IMR-90 (cell line): Measurements from ENCODE around the gene PLA2G2D. TPM values are rescaled to one million over a fixed set of nuclear protein-coding genes. Genes with fewer than 3 reads are reported as not detected.

Experiments used
- ATAC-seq: fragments of 200-7000 bp; cut with Tn5 transposase; 2 replicates; pipeline ENCODE4 v1.9.1; 2020; ENCODE audit warnings: low read depth, mild to moderate bottlenecking, moderate library complexity
- BruUV-seq: library from RNA; stranded (reverse); fragments of 400-500 nt; replicated peaks from 2 replicates; lab custom pipeline; 2021; lab: Mats Ljungman, UMichigan
- CTCF ChIA-PET: fragments of 300-600 bp; formaldehyde crosslinking; extraction: SDS; loops from one replicate; lab custom pipeline; 2021; ENCODE audit warnings: antibody characterized with exemption; lab: Yijun Ruan, JAX
- POLR2A ChIA-PET: fragments of 300-600 bp; sonication (Branson Sonifier 250); formaldehyde crosslinking; loops from one replicate; lab custom pipeline; 2022; ENCODE audit warnings: antibody characterized with exemption; ENCODE audit not compliant: unreplicated experiment; lab: Charles Lee
- DNase-seq: peaks from one replicate; pipeline ENCODE4 v3.0.0; 2013
- H2AFZ ChIP-seq: replicated peaks from 2 replicates; pipeline ENCODE3; 2013; ENCODE audit warnings: low read length, mild to moderate bottlenecking; ENCODE audit not compliant: poor library complexity
- H2AK5ac ChIP-seq: 2 replicates; pipeline ENCODE4 v1.6.1; 2013; ENCODE audit warnings: low read depth, low read length, inconsistent platforms
- H2AK9ac ChIP-seq: replicated peaks from 2 replicates; pipeline ENCODE3; 2013; ENCODE audit warnings: mild to moderate bottlenecking, low read depth, low read length, moderate library complexity; ENCODE audit not compliant: poor library complexity
- H2BK120ac ChIP-seq: 2 replicates; pipeline ENCODE4 v1.6.1; 2013; ENCODE audit warnings: low read depth, low read length, inconsistent platforms
- H2BK15ac ChIP-seq: 3 replicates; pipeline ENCODE4 v1.6.1; 2013; ENCODE audit warnings: low read depth, low read length, inconsistent platforms
- H2BK20ac ChIP-seq: 2 replicates; pipeline ENCODE4 v1.6.1; 2013; ENCODE audit warnings: low read depth, mild to moderate bottlenecking, inconsistent platforms, low read length, moderate library complexity
- H2BK5ac ChIP-seq: 2 replicates; pipeline ENCODE4 v1.6.1; 2013; ENCODE audit warnings: mild to moderate bottlenecking, low read depth, low read length, inconsistent platforms; ENCODE audit not compliant: poor library complexity, severe bottlenecking
- H3K14ac ChIP-seq: replicated peaks from 2 replicates; pipeline ENCODE4 v1.6.1; 2013; ENCODE audit warnings: low read depth, low read length, inconsistent platforms
- H3K18ac ChIP-seq: 2 replicates; pipeline ENCODE4 v1.6.1; 2013; ENCODE audit warnings: low read depth, low read length, control low read depth
- H3K23ac ChIP-seq: 2 replicates; pipeline ENCODE4 v1.6.1; 2013; ENCODE audit warnings: low read depth, low read length, inconsistent platforms
- H3K27ac ChIP-seq: 2 replicates; pipeline ENCODE4 v1.5.1; 2013; ENCODE audit warnings: mild to moderate bottlenecking, control low read depth, low read length; ENCODE audit not compliant: insufficient read depth
- H3K27me3 ChIP-seq: 2 replicates; pipeline ENCODE4 v1.6.1; 2013; ENCODE audit warnings: low read length; ENCODE audit not compliant: control insufficient read depth, insufficient read depth
- H3K36me3 ChIP-seq: 2 replicates; pipeline ENCODE4 v1.6.1; 2013; ENCODE audit warnings: low read length, mixed read lengths; ENCODE audit not compliant: control insufficient read depth, insufficient read depth
- H3K4ac ChIP-seq: 2 replicates; pipeline ENCODE4 v1.6.1; 2013; ENCODE audit warnings: low read depth, low read length, inconsistent platforms
- H3K4me1 ChIP-seq: 2 replicates; pipeline ENCODE4 v1.6.1; 2013; ENCODE audit warnings: low read length, mixed read lengths; ENCODE audit not compliant: control insufficient read depth, insufficient read depth
- H3K4me2 ChIP-seq: 2 replicates; pipeline ENCODE4 v1.6.1; 2013; ENCODE audit warnings: low read depth, mild to moderate bottlenecking, control low read depth, low read length, moderate library complexity
- H3K4me3 ChIP-seq: 2 replicates; pipeline ENCODE4 v1.5.1; 2013; ENCODE audit warnings: low read depth, mild to moderate bottlenecking, control low read depth, low read length, moderate library complexity; ENCODE audit not compliant: insufficient read depth
- H3K56ac ChIP-seq: 2 replicates; pipeline ENCODE4 v1.6.1; 2013; ENCODE audit warnings: low read length, inconsistent platforms; ENCODE audit not compliant: insufficient read depth; ENCODE audit errors: extremely low read depth
- H3K79me1 ChIP-seq, 2 experiments: 2 replicates each; pipeline ENCODE4 v1.6.1; 2013; ENCODE audit warnings: low read length in 2 of 2, inconsistent platforms in 1 of 2, low read depth in 1 of 2
- H3K9ac ChIP-seq: 2 replicates; pipeline ENCODE4 v1.6.1; 2013; ENCODE audit warnings: low read depth, low read length, control low read depth
- H3K9me1 ChIP-seq: 2 replicates; pipeline ENCODE4 v1.6.1; 2013; ENCODE audit warnings: low read length, inconsistent platforms; ENCODE audit not compliant: insufficient read depth
- H3K9me3 ChIP-seq: 2 replicates; pipeline ENCODE4 v1.6.1; 2013; ENCODE audit warnings: low read length; ENCODE audit not compliant: control insufficient read depth, insufficient read depth
- H4K20me1 ChIP-seq: 2 replicates; pipeline ENCODE4 v1.6.1; 2013; ENCODE audit warnings: low read length, inconsistent platforms; ENCODE audit not compliant: insufficient read depth
- H4K5ac ChIP-seq: 2 replicates; pipeline ENCODE4 v1.6.1; 2013; ENCODE audit warnings: mild to moderate bottlenecking, low read depth, low read length, control low read depth
- H4K8ac ChIP-seq, 2 experiments: 2 replicates each; pipeline ENCODE4 v1.6.1; 2013; ENCODE audit warnings: low read depth in 2 of 2, low read length in 2 of 2, control low read depth in 1 of 2, inconsistent platforms in 1 of 2
- H4K91ac ChIP-seq: 2 replicates; pipeline ENCODE4 v1.6.1; 2013; ENCODE audit warnings: low read depth, low read length, inconsistent platforms; ENCODE audit not compliant: insufficient read depth
- CEBPB ChIP-seq: IDR thresholded peaks from 2 replicates; pipeline ENCODE4 v1.6.1; 2012; ENCODE audit warnings: low read depth, low read length, improper control_type of control experiment
- CHD1 ChIP-seq: IDR thresholded peaks from 2 replicates; pipeline ENCODE4 v1.6.1; 2012; ENCODE audit warnings: low read depth, low read length, improper control_type of control experiment
- CTCF ChIP-seq: conservative IDR thresholded peaks from 2 replicates; pipeline ENCODE4 v1.5.1; 2012; ENCODE audit warnings: mild to moderate bottlenecking, low read depth, low read length, improper control_type of control experiment
- FOS ChIP-seq: fragments of 150-350 bp; IDR thresholded peaks from 2 replicates; pipeline ENCODE4 v1.6.1; 2016; ENCODE audit warnings: low read depth, low read length
- MAZ ChIP-seq: IDR thresholded peaks from 2 replicates; pipeline ENCODE4 v1.6.1; 2012; ENCODE audit warnings: low read depth, mild to moderate bottlenecking, low read length, improper control_type of control experiment, moderate library complexity, borderline replicate concordance
- NFE2L2 ChIP-seq: fragments of 150-350 bp; IDR thresholded peaks from 2 replicates; pipeline ENCODE4 v1.6.1; 2016; ENCODE audit warnings: low read depth, mild to moderate bottlenecking, low read length
- POLR2A ChIP-seq: IDR thresholded peaks from 2 replicates; pipeline ENCODE4 v1.6.1; 2012; ENCODE audit warnings: mild to moderate bottlenecking, low read depth, low read length
- RCOR1 ChIP-seq: IDR thresholded peaks from 2 replicates; pipeline ENCODE4 v1.6.1; 2012; ENCODE audit warnings: mild to moderate bottlenecking, low read length, improper control_type of control experiment; ENCODE audit not compliant: insufficient replicate concordance
- USF2 ChIP-seq: fragments of 150-350 bp; IDR thresholded peaks from 2 replicates; pipeline ENCODE4 v1.6.1; 2017; ENCODE audit warnings: mild to moderate bottlenecking, antibody characterized with exemption, low read length, low read depth
- WGBS, 2 experiments: methylation state at CpG; one replicate each; pipeline versions ENCODE4 v1.1.5 to v1.1.7; 2013; ENCODE audit warnings: missing lambda C conversion rate in 2 of 2; ENCODE audit not compliant: insufficient read length in 1 of 2; ENCODE audit errors: extremely low coverage in 2 of 2; 5-methylcytosine and 5-hydroxymethylcytosine counted together
- dilution Hi-C: fragments of 300-500 bp; cut with HindIII; formaldehyde crosslinking; loops from one replicate; pipeline ENCODE4 v1.14.3; 2018; ENCODE audit warnings: low sequenced_read_pairs; ENCODE audit not compliant: unreplicated experiment
- in situ Hi-C: fragments of 300-500 bp; cut with MboI; formaldehyde crosslinking; loops from 3 replicates; pipeline ENCODE4 v1.14.3; 2019; ENCODE audit warnings: low sequenced_read_pairs, inconsistent platforms, mixed read lengths
- intact Hi-C: fragments of 100-400 bp; cut with micrococcal nuclease; formaldehyde crosslinking; loops from 2 replicates; pipeline ENCODE4 v1.10.0; 2022
- polyA plus RNA-seq, 3 experiments: library from polyadenylated mRNA; depleted of rRNA; stranded (reverse); fragments of >200 nt; gene quantifications; 2 replicates each; pipeline ENCODE4 v1.2.3, GENCODE V29; 2012; ENCODE audit warnings: low replicate concordance in 1 of 3
- total RNA-seq: library from RNA; depleted of rRNA; stranded (reverse); fragments of >200 nt; gene quantifications from 2 replicates; pipeline ENCODE4 v1.2.3, GENCODE V29; 2012

PLA2G2D gene
- total and polyA plus RNA-seq, 2 of the 4 experiments (the other 2 are of a cell fraction), result not detected

- H2AFZ ChIP-seq, result no peak overlapping the region
- CTCF ChIA-PET, result no interaction called here
- dilution Hi-C loops, result no loop called here
These were observed 49.0 kb downstream of the PLA2G2D start for GRCh38 chr1:20070357-20070756.

More at GRCh38 chr1:20070357-20070756, 49.0 kb downstream of the PLA2G2D start:
- intact Hi-C loops (no loop called here), in situ Hi-C loops (no loop called here)
- no peaks in the 10 kb centered on the region for H3K9me3 ChIP-seq
- ATAC-seq (no peak), DNase-seq (no peak)
- H2BK20ac ChIP-seq, result no peak overlapping the region
- H2BK5ac ChIP-seq, result no peak overlapping the region
- no peaks in the 10 kb centered on the region for H3K27me3 ChIP-seq
- H2BK120ac ChIP-seq, result no peak overlapping the region
- no peak overlapping the region for H3K9ac ChIP-seq
- no TSS peak for BruUV-seq
- no peaks in the 10 kb centered on the region for H3K79me1 ChIP-seq
- no peak overlapping the region for H4K8ac ChIP-seq
- no peak overlapping the region for H2AK9ac ChIP-seq
- no peak overlapping the region for H4K5ac ChIP-seq
- no peak overlapping the region for H4K91ac ChIP-seq
- H4K20me1 ChIP-seq, result no peaks in the 10 kb centered on the region
- no peaks in the 10 kb centered on the region for H3K9me1 ChIP-seq
- no peak overlapping the region for H3K18ac ChIP-seq
- H3K23ac ChIP-seq, result no peak overlapping the region
- H3K56ac ChIP-seq, result no peak overlapping the region
- no peak overlapping the region for H2BK15ac ChIP-seq
- no peak overlapping the region for H3K14ac ChIP-seq
- H3K27ac ChIP-seq, result no peak overlapping the region
- H3K36me3 ChIP-seq, result no peaks in the 10 kb centered on the region
- 100% methylated on average over 2 of the region's 10 CpGs; no CpG with 5 or more reads in 1 of the 2 experiments for WGBS, 2 experiments
- no peak overlapping the region for H2AK5ac ChIP-seq
- H3K4me3 ChIP-seq, result no peak overlapping the region
- H3K4ac ChIP-seq, result no peak overlapping the region
- POLR2A ChIA-PET, result no interaction called here
- TF ChIP-seq CEBPB (no peak), NFE2L2 (no peak), MAZ (no peak), FOS (no peak), CHD1 (no peak), POLR2A (no peak), CTCF (no peak), RCOR1 (no peak), USF2 (no peak)
- 0 out of 2 replicates have a peak, but pooled peaks cover 2% of the 10 kb centered on the region for H3K4me1 ChIP-seq
- H3K4me2 ChIP-seq, result no peak overlapping the region
